Left kidney (tissue), 2 donors: Measurements from ENCODE around the gene SLC37A1. TPM values are rescaled to one million over a fixed set of nuclear protein-coding genes. Genes with fewer than 3 reads are reported as not detected.

Source experiments
- DNase-seq: peaks from one replicate; pipeline ENCODE4 v3.0.0-alpha.2; 2013
- polyA plus RNA-seq: library from polyadenylated mRNA; unstranded; fragments of 120-200 nt; gene quantifications from one replicate; pipeline ENCODE4 v1.2.1, GENCODE V29; 2013; ENCODE audit not compliant: insufficient read length

Gene SLC37A1
- polyA plus RNA-seq, 1 donor: 8.0 TPM

DNA sequence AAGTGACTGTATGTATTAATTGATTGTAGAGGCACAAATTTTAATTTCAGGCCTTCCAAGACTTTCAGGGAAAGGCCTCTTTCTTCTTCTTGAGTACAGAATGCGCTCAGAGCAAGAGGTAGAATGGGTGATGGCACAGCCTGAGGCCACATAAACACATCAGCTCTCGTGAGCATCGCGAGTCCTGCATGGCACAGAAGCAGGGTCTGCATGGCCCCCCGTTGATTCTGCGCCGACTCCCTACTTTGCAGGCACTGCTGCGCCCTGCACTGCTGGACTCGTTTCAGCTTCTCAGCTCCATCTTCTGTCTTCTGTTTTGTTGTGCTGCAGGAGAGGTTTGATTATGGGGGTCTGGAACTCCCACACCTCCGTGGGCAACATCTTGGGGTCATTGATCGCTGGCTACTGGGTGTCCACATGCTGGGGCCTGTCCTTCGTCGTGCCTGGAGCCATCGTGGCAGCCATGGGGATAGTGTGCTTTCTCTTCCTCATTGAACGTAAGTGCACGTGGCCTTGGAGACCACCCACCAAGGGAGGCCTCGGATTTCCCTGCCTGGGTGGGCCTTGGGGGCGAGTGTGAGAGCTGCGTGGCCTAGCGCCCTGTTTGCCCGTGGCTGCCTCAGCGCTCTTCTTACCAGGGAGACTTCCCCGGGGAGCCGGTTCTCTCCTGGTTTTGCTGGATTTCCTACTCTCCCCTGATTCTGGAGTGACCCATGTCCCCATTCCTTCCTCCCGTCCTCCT is 29.6 kb downstream of the SLC37A1 start:
- DNase-seq: no peak

DNA sequence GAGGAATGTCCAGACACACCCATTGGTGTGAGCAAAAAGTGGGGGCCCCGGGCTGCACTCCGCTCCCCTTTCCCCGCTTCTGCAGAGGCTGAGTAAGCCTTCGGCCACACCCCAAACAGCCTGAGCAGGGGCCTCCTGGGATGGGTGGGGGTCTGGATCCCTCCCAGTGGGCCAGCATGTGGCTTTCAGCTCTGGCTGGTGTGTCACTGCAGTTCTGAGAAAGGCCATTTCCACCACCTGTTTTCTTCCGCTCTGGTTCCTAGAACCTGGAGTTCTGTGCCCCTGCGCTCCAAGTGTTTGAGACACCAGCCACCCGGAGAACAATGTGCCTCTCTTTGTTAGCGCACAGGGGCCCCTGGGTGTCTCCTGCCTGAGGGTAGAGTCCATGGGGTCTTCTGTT is 30.9 kb downstream of the SLC37A1 start:
- no peak for DNase-seq

GRCh38 chr21:42545317-42545716 is 31.7 kb downstream of the SLC37A1 start:
- no peak for DNase-seq

- no peak for DNase-seq
Observed at GRCh38 chr21:42545745-42546144, 32.1 kb downstream of the SLC37A1 start.

- no peak for DNase-seq
Observed at GRCh38 chr21:42546433-42546832, 32.8 kb downstream of the SLC37A1 start.

DNA sequence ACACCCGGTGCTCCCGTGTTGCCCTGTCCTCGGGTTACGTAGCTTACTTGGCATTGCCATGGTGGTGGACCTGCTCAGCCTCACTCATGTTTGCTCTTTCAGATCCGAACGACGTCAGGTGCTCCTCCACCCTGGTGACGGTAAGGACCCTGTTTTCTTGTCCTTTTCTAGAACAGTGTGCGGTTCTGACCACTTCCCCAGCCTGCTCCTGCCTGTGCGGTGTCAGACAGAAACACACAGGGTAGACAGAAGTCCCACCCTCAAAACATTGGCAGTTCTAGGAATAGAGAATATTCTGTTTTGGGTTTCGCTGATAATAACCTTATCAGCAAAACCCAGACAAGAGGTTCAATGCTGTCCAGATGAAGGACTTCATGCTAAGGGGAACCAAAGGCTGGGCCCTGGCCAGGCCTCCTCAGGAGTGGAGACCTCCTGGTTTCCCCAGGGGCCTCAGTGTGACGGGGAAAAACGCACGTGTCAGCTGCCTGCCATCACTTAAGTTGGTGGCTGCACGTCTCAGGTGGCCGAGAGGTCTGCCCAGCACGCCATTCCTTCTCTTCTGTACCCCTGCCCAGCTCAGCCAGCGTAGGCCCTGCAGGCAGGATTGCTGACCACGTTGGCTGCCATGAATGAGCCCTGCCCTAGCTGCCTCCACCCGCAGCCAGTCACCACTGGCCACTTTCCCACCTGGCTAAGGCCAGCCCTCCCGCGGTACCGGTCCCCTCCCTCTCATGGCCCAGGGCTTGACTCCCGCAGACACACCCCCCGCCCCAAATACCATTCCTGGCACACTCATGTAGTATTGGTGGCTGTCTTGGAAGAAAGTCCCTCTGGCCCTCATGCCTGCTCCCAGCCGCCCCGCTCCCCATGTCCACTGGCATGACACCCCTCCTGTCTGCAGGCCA is 33.6 kb downstream of the SLC37A1 start:
- no peak for DNase-seq

DNA sequence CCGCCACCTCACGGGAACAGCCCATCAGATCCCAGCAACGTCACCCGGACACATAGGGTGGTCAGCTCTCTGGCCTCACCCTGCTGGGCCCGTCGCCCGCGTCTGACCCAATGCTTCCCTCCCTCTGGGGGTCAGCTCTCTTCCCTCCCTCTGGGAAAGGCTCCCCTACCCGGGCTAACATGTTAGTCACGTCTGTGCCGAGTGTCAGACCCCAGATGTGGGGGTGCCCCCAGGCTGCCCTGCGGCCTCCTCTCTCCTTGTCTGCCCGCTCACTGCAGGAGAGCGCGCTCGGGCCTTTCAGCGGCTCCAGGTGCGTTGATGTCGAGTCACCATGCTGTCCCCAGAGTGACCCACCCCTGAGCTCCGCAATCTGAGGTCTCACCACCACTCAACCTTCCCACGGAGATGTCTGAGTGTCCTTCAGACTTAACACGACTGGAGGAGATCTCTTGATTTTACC is 34.3 kb downstream of the SLC37A1 start:
- no peak for DNase-seq

DNA sequence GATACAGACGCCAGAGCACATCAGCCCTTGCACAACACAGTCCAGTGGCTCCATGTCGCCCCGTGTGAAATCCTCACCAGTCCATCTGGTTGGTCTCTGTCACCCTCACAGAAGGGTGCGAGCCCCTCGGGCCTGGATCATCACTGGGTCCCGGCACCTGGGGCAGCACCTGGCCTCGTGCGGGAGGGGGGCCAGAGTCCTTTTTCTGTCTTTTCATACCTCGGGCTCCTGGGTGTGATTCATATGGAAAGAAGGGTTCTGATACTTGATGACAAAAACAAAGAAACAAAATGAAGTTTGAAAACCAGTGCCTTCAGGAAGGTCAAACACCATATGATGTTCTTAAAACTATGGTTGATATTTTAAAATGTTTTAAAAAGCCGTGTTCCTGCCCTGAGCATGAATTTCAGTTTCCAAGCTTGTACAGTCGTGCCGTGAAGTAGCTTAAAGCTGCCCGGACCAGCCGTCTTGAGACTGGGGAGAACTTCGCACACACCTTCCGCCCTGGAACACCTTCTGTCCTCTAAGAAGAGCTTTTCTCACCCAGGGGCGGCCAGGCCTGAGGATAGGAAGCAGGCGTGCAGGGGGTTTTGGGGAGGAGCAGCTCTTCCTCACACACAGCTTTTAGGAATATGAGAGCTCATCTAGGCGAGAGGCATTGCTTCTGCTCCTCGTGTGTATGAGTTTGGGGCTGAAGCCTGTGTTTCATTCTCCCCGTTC is 35.2 kb downstream of the SLC37A1 start:
- no peak for DNase-seq

DNA sequence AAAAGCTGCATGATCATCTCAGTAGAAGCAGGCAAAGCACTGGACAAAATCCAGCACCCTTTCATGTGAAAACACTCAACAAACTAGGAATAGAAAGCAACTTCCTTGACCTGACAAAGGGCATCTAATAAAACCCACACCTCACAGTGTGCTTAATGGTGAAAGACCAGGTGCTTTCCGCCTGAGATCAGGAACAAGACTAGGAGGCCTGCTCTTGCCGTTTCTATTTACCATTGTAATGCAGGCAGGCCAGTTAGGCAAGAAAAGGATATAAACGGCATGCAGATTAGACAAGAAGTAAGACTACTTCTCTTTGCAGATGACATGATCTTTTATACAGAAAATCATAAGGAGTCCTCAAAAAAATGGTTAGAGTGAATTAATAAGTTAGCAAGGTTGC is 37.2 kb downstream of the SLC37A1 start:
- DNase-seq: no peak

GRCh38 chr21:42552407-42553336 is 39.0 kb downstream of the SLC37A1 start:
- no peak for DNase-seq

GRCh38 chr21:42553435-42553834 is 39.8 kb downstream of the SLC37A1 start:
- no peak for DNase-seq

- DNase-seq: no peak
Observed at GRCh38 chr21:42554251-42554961, 40.8 kb downstream of the SLC37A1 start.

- no peak for DNase-seq
Observed at GRCh38 chr21:42555756-42556438, 42.2 kb downstream of the SLC37A1 start.

GRCh38 chr21:42556476-42556875 is 42.8 kb downstream of the SLC37A1 start:
- DNase-seq: no peak

- DNase-seq: no peak
Observed at GRCh38 chr21:42556960-42557359, 43.3 kb downstream of the SLC37A1 start.

DNA sequence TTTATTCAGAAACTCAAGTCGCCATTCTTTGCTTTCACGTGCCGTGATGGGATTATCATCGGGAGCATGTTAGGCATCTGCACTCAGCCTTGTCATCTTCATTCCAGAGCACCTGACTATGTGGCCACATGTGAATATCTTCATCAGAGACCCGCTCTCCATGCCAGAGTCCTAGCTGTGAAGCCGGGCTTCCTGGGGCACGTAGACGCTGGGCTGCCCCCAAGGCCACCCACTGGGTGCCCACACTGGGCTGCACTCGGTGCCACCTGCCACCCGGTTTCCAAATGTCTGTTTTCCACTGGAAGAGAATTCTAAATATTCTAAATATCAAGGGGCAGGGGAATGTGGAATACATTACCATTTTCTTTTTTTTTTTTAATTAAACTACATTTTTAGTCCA is 43.8 kb downstream of the SLC37A1 start:
- DNase-seq: no peak

- DNase-seq: no peak
Observed at GRCh38 chr21:42558368-42558767, 44.7 kb downstream of the SLC37A1 start.

GRCh38 chr21:42558846-42559245 is 45.2 kb downstream of the SLC37A1 start:
- no peak for DNase-seq

DNA sequence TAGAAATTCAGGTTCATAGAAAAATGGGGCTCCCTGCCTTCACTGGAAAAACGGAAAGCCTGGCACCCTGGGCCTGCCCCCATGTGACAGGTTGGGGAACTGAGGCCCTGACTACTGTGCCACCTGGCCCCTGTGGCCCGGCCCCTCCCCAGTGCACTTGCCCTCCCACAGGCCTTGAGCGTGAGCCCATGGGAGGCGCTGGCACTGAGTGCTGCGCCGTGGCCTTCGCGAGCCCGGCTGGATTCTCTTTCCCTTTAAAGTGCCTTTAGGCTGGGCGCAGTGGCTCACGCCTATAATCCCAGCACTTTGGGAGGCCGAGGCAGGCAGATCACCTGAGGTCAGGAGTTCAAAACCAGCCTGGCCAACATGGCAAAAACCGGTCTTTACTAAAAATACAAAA is 45.7 kb downstream of the SLC37A1 start:
- no peak for DNase-seq

DNA sequence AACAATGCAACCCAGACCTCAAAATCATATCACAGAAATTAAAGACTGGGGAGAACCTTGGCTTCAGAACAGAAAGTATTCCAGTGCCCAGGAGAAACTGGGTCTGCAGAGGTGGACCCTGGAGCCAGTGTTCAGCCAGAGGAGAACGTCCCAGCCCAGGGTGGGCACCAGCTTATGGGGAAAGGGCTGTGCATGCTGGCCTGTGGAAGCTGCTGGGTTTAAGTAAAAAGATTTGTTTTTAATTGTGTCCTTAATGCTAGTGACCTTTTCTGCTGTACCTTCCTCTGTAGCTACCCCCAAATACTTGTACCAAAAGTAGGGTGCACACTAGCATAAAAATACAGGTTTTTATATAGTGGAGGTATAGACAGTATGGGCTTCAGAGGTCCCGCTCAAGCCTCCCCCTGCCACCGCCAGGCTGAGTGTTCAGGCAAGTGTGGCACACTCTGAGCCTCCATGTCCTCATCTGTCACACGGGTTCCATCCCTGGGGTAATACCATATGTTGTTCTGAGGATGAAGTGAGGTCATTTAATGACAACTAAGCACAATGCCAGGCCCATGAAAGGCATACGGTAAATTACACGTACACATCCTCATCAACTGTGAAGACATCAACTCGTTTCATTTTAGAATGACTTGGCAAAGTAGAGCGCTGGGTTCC is 47.0 kb downstream of the SLC37A1 start:
- DNase-seq: no peak
